Measurements from ENCODE around the gene MSL3B.

The MSL3B gene

DNA sequence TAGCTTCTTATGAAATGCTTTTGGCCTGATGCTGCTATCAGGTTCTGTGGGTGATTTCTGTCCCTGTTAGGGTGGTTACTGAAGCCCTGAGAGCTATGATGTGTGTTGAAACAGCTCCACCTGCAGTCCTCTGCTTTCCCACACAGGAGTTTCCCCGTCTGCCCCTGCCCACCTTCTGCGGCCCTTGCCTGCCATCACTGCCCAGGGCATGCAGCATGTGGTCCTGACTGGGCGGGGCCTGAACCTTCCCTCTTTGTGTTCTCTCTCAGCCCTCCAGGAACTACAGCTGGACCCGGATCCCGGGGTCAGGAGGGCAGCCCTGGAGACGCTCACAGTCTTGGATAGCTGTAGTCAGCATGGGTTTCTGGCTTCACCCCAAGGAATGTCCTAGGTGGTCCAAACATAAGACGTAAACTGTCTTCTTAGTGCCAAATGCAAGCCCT lies 35.3 kb downstream of the MSL3B start:
- DNase-seq (ENCODE audit: low spot score): no peak

DNA sequence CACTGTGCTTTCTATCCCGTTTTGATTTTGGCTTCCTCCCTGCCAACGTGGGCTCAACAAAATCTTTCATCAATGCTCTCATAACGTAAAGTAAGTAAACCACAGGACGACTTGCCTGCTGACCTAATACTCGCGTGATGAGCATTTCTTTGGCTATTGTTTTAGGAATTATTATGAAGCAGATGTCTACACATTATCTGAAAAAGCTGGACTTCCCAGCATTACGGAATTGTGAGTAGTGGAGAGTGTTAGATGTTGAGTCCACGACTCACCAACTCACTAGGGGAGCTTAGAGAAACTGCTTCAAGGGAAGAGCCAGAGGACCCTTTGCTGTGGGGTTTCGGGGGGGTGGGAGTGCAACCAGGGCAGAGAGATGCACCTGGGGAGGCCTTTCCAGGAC lies 35.8 kb downstream of the MSL3B start:
- DNase-seq (ENCODE audit: low spot score): no peak

DNA sequence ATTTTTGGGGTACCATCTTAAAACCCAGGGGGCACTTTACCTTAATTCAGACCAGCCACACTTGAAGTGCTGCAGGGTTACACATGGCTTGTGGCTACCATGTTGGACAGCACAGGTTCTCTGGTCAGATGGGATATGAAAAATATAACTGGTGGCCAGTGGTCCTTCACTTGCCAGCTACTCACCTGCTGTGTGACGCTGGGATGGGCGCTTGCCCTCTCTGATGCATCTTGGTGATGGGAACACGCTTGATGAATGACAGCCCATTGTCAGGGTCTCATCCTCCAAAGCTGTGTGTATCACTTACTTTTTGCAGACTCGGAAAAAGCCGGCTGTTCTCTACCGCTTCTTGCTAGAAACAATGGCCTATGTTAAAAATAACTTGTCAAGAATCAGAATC lies 36.3 kb downstream of the MSL3B start:
- no peak for DNase-seq (ENCODE audit: low spot score)

DNA sequence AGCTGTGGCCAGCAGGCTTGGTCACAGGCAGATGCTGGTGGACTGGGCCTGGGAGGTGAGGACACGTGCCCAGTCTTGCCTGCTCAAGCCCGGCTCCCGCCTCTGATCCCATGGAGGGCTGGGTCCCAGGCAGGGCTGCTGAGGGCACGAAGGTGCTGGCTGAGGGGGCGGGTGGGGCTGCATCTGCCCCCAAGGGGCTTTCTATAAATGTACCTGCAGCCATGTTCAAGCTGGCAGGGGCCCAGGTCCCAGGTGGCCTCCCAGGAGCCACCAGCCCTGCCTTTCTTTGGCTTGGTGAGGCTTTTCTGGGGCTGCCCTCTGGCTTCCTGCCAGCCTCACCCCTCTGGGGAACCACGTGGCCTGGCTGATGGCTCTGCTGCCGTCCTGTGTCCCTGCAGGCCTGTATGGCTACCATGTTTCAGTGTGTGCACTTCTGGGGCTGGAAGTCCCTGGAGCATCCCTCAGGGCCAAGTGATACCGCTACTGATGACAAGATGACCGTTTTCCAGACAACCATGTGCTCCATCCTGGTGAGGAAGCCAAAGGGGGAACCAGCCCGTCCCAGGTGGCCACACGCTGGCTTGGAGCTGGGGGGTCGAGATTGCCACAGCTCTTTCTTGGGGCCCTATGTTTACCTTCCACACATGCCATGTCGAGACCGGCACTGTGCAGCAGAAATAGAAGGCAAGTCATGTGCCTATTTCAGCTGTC lies 37.0 kb downstream of the MSL3B start:
- no peak for DNase-seq (ENCODE audit: low spot score)

DNA sequence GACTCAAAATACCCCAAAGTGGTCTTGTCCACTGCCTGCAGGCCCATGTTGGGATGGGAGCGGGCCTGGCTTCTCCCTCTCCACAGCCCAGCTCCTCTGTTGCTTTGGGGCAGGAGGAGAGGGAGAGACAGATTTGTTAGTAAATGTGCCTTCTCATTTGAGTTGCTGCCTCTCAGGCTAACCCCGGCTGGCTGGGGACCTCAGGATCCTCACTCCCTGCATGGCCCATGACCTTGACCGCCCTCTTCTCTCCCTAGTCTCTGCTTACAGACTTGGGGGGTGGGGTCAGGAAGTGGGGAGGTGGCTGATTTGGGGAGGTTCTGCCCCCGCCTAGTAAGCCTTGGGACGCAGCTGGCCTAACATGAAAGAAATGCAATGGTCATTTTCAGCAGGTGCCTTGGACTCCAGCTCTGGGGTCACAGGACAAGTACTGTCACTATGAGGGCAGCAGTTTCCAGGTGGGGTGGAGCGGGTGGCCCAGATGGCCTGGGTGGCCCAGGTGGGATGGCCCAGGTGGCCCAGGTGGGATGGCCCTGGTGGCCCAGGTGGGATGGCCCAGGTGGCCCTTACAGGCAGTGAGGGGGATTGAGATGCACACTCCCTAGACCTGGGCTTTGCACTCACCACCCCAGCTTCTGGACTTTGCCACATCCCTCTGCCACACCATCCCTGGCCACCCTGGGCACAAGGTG lies 37.9 kb downstream of the MSL3B start:
- no peak for DNase-seq (ENCODE audit: low spot score)

DNA sequence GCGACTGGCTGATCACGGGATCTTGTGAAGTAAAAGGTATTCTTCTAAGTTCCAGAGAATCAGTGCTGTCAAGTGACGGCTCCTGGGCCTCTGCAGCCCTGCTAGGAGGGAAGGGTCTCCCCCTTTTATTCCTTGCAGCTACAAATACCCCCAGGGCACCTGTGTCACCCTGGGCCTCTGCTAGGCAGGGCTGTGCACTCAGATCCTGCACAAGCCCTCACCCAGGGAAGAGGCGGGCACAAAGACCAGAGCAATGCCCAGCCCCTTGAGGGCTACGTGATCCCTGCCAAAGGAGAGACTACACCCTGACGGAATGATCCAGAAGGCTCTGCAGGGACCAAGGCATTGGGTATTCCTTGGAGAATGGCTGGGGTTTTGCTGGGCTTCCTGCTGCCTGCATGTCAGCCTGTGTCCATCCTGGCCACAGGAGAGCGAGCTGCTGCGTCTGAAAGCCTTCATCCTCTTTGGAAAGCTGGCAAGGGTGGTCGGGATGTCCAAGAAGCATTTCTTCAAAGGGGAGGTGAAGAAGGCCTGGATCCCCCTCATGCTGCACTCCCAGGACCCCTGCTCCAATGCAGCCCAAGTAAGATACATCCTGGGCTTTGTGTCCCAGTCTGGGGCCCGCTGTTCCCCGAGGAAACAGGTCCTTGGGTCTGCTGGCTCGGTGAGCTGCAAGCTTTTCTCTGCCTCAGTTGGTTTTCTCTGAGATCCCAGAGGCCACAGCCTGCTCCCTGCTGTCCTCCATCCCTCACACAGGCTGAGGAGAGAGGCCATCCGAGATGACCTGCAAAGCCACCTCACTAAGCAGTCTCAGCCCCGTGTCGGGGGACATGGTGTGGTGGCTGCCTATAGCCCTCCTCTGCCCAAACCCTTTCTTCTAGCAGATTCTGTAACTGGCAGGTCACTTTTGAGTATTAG lies 38.7 kb downstream of the MSL3B start:
- DNase-seq (ENCODE audit: low spot score): no peak

DNA sequence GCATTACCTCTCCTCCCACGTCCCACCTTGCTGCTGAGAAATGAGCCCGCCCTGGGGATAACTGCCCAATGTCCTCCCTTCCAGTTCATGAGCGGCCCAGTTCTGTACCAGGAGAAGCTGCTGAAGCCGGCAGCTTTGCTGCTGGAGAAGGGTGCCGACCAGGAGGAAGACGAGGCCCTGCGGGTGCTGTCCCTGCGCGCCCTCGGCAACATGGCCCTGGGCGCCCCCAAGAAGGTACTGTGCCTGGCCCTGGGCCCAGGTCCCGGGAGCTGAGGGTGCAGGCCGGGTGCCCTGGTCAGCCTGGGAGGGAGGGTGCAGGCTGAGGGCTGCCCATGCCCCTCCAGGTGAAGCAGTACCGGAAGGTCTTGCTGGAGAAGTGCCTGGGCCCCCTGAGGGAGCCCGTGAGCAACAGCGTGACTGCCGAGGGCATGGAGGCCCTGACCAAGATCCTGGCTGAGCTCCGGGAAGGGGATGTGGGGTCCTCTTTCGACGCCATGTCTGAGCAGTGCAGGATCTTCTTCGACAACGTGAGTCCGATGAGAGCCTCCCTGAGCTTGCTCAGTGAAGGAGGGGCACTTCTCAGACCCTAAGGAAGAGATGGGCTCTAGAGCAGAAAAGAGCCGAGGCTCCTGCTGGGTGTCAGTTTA lies 39.5 kb downstream of the MSL3B start:
- DNase-seq (ENCODE audit: low spot score): no peak

DNA sequence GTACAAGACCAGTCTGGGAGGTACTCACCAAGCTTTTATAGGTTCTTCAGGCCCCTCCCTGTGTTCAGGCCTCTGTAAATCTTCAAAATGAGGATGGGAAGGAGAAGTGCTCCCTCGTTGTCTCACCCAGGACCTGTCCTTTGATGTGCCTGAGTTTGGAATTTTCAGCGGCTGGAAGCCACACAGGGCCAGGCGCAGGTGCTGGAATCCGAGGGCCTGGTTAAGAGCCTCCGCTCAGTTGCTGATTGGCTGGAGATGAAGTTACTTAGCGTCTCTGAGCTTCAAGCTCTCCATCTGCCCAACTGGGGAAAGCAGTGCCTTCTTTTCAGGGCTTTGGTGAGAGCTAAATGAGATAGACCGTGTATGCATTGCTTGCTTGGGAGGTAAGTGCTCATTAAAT lies 43.8 kb downstream of the MSL3B start:
- DNase-seq (ENCODE audit: low spot score): no peak

DNA sequence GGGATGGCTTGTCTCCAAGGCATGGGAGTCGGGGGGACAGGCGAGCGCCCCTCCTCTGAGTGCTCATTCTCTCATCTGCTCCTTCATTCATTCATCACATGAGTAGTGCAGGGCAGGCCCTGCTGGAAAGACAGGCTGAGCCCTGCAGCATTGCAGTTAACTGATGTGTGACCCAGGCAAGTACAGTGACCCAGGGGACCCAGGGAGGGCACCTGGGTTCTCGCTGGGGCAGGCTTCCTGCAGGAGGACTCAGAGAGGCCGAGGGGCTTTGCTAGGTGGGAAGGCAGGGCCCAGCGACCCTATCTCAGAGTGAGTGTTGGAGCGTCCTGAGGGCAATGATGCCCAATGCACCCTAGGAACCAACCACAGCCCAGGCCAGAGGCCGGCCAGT lies 44.5 kb downstream of the MSL3B start:
- DNase-seq (ENCODE audit: low spot score): no peak

DNA sequence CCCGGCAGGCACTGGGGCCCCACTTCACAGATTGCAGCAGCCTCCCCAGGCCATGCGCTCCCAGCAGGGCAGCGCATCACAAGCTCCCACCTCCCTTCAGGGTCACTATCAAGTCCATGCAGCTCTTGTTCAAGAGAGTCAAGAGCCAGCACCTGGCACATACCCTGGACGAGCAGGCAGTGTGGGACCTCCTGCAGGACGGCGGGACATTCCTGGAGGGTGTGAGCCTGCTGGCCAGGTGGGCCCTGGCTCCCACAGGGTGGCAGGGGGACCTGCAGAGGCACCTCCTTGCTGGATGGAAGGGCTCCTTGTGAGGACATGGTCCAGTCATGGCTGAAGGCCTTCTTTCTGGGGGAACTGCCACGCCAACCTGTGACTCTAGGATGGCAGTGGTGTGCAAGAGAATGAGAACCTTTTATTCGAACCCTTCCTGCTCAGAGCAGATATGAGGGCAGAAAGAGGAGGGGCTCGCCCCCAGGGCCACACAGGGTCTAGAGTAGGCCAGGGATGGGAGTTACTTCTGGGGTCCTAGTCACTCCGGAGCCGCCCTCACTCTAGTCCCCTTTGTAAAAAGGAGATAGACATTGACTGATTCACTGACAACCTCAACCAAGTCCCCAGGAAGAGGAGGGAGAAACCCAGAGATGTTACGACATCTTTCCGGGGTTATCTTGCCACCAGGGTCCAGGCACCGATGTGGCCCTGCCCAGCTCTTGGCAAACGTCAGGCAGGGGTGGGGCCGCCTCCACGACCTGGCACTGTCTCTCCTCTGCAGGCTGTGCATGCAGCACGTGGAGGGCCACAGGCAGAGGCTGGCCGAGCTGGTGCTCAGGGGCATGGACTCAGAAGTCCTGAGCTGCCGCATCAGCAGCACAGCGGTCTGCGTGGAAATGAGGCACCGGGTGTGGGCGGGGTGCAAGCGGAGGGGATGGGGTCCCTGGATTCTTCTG lies 45.1 kb downstream of the MSL3B start:
- no peak for DNase-seq (ENCODE audit: low spot score)

DNA sequence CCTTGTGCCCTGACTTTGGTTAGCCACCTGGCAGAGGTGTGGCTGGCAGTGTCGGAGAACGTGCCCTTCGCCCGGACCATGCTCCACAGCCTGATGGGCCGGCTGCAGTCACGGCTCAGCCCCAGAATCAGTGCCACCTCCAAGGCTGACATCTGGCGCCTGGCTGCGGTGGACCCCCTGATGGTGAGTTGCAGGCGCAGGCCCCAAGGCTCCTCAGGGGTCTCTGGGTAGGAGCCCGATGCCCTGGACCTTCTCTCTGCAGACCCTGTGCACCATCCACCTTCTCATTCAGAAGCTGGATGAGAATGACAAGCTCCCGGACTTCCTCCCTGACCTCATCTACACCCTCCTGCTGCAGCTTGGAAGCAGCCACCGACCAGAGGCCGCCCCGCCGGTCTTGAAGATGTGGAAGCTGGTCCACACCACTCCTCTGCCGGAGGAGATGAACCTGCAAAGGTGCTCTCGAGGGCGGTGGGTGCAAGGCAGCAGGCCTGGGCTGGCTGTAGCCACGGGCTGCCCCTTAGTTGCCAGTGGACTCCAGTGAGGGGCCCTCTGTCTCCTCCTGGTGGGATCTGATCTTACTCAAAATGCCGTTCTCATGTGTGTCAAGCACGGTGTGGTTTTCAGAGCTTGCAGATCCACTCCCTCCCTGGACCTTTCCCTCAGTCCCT lies 46.0 kb downstream of the MSL3B start:
- DNase-seq (ENCODE audit: low spot score): no peak

DNA sequence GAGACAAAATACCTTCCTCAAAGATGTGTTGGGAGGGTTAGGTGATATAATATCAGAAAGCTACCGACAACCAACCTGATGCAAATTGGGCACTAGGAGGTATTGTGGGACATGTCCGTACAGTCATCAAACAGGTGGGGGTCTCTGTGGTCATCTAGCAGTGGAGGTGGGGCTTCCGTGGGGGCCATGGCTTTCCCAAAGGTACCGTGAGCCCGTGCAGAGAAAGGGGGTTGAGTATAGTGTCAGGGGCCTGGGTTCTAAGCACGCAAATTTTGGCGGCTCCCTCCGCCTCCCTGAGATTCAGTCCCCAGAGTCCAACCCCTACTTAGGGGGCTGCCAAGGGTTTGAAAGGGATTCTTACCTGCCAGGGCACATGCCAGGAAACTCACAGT lies 46.5 kb downstream of the MSL3B start:
- no peak for DNase-seq (ENCODE audit: low spot score)

DNA sequence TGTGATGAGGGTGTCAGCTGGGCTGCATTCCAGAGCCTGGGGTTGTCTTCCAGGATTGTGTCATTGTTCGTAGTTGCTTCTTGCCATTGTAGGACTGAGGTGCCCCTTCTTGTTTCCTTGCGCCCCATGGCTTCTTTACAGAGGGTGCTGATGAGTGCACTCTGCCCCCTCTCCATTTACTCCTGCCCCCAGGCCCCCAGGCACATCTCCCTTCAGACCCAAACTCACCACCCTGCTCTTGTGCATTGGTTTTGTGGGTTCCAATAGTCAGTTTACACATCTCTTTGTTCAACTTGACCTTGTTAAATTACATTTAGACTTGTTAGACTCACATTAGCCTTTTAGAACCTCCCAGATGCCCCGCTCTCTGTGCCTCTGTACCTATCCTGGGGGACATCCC lies 47.0 kb downstream of the MSL3B start:
- no peak for DNase-seq (ENCODE audit: low spot score)

DNA sequence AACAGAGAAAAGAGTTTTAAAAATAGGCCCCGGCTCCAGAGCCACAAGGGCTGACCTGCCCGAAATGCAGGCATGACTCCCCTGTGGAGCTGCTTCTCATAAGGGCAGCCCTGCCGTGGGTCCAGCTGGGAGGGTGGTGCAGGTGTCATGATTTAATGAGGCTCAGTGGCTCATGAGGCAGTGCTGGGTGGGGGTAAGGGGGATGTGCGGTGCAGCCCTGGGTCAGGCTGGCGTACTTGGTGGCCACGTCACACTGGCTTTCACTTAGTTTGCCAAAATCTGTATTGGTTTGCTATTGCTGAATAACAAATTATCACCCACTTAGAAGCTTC lies 47.4 kb downstream of the MSL3B start:
- no peak for DNase-seq (ENCODE audit: low spot score)

DNA sequence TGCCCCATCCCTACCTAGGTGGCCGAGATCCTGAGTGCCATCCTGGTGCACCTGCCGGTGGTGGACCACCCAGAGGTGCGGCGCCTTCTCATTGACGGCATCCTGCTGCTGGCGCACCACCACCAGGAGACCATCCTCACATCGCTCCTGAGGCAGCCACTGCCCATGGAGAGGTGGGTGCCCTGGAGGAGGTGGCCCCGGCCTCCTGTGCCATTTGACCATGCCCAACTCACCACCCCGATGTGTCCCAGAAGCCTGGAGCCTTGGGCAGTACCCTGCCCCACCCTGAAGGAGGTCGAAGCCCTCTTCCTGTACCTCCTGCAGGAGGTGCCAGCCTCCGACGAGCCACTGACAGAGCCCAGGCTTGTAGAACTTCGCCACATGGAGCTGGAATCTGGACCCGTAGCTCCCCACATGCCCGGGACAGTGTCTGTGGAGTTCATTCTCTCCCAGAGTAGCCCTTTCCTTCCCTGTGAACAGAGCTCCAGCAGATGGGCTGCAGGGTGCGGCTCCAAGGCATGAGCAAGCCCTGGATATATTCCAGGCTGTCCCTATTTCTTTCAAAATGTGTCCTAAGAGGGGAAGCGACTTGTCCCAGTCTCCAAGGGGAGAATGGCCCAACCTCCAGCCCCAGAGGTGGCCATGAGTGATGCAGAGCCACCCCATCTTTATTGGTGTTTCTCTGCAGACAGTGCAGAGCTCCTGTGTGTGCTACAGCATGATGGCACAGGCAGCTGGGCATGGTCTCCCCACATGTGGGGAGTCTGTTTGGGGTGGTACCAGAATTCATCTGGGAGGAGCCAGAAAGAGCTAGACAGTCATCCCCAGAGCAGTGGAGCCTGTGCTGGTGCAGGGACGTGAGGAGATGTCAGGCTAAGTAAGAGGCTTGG lies 48.1 kb downstream of the MSL3B start:
- no peak for DNase-seq (ENCODE audit: low spot score)

DNA sequence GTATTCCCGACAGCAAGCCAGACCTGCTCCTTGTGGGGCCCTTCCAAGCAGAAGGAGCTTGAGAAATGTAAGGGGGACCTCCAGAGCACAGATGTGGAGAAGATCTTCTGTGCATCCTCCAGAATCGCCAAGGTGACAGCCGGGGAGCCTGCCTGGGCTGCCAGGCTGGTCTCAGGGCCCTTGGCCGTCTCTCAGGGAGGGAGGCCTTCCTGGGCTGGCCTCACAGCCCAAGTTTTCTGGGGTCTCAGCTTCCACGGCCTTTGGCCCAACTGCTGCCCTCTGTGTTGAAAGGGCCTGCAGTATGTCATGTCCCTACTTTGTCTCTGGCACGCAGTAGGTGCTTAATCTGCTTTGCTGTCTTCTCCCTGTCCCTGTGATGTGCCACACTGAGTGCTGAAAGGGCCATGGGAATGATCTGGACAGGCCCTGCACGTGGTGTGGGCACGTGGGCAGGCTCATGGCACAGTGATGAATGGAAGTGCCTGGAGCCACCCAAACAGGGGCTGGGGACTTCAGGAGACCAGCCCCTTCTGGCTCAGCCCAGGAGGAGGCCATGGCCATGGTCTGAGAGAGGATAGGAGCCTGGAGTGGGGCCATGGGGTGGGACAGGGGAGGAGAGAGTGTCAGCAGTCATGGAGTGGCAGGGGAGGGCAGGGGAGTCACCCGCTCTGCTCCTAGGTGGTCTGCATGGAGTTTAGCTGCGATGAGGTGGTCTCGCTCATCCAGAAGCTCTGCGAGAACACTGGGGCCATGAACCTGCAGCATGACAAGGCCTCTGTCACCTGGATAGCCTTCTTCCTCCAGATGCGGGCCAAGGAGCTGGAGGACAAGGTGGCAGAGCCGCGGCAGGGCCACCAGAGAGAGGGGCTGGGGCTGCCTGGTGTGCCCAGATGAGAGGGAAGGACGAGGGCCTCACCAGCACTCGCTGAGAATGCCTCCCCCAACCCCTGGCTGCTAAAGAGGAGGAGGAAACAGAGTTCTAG lies 49.3 kb downstream of the MSL3B start:
- no peak for DNase-seq (ENCODE audit: low spot score)

DNA sequence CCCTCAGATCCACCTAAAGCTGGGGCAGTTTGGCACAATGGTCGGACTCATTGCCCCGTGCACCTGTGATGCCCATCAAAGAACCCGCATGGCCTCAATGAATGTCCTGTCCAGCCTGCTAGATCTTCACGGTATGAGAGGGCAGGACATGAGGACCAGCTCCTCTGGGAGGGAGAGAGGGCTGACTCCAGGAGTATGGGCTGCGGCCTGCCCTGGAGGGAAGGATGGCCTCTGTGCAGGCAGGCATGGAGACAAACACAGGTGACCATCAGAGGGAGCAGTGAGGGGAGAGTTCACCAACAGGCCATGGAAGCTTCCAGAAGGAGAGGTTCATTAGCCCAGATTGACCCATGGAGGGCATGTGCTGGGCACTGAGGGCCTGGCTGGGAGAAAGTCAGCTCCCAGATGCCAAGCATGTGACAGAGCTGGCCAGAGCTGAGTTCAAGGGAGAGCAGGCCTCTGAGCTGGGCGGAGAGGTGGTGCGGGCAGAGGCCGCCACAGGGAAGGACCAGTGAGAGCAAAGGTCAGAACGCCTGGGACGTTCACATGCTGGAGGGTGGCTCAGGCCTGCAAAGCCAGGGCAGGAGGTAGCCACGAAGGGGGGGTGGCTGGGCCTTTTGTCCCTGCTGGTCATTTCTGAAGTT lies 50.1 kb downstream of the MSL3B start:
- DNase-seq (ENCODE audit: low spot score): no peak

DNA sequence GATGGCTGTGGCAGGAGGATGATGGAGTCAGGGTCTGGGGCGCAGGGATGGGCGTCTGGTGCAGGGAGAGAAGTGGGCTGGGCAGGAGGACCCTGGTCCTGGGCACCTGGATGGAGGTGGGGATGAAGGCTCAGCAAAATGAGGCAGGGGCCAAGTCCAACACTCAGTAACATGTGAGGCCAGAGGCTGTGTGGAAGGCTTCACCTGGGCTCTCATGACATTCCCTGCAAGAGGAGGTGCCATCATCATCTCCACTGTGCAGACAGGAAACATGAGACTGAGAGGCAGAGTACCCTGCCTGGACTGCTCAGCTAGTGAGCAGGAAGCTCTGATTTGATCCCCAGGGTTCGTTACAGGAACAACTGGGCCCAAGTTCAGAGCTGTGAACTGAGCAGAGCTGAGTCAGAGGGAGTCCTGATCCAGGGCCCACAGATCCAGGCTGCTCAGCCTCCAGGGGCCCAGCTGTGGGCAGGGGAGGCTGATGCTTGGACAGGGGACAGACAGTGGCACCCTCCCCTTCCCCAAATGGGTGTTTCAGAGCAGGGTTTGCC lies 50.8 kb downstream of the MSL3B start:
- DNase-seq (ENCODE audit: low spot score): no peak

Measured in CD4-positive, alpha-beta T cell treated with Interleukin-15 for 4 hours (primary cell).